NCI-H1694 (cell line): ENCODE measurements around the gene WWP2.
A peak's percentile ranks its signal among the peaks of the same experiment; 100 is the strongest.
"Not testable (repeated sequence)": the region's sequence is repeated elsewhere in the genome, so short reads cannot be mapped to it uniquely, and the experiment has no call there.

Experiments
- DNase-seq: peaks from one replicate; lab custom pipeline; 2025; lab: John Stamatoyannopoulos, UW

The WWP2 gene

GRCh38 chr16:69831212-69832123 lies 69.3 kb downstream of the WWP2 start:
- DNase-seq, result no peak

DNA sequence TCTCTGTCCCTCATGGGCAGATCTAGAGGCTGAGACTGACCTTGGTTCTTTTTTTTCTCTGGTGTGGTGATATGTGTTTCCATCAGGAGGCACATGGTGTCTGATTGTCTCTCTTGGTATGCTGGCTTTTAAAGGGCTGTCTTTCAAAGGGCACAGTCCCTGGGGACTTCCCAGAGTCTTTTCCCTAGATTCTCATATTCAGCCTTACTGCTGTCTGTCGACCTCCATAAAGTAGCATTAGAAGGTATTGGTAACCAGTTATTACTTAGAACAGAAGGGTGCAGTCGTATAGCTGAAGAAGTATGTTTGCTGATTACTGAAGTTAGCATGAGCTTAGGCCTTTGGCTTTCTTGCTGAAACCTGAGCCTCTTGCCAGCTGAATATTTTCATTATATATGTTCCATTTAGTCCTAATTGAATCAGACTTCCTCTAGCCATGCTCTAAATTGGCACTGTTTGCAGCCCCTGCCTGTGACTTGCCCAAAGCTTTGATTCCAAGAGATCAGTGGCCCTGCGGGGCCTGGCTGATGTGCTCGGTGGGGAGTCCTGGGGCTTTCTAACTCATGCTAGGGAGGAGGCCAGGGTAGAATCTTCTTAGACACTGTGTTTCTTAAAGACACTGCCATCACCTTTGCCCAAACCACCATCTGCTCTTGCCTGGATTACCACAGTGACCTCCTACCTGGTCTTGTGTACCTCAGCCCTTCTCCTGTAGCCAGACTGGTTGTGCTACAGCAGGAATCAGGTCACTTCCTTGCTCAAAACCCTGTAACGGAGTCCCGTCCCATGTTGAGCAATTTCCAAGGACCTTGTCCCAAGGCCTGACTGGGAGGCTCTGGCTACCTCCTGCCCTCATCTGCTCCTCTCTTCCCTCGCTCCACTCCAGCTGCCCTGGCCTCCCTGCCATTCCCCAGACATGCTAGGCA lies 71.5 kb downstream of the WWP2 start:
- no peak for DNase-seq

DNA sequence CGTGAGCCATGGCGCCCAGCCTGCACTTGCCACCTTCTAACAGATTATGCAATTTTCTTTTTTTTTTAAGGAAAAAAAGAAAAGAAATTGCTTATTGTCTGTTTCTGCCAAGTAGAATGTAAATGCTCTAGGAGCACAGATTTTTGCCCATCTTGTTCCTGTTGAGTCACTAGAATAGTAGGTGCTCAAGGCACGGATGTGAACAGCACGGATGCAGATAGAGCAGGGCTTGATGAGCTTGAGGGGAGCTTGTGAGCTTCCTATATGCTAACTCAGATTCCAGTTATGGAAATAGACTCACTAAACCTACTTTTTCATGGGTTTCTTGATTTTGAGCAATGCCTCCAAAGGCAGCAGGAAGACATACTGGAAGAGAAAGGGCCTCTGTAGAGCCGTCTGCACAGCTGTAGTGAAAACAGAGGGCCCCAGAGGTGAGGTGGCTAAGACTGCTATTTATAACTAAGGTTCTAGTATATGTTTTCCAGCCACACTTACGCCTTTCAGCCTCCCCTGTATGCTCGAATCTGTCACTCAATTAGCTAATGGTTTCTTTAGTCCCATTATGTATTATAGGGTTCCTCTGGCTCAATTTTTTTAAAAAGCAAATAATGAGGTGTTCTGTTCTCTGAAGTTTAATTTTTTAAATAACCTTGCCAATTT lies 72.8 kb downstream of the WWP2 start:
- no peak for DNase-seq

- no peak for DNase-seq
Observed at GRCh38 chr16:69836257-69836656, 74.1 kb downstream of the WWP2 start.

DNA sequence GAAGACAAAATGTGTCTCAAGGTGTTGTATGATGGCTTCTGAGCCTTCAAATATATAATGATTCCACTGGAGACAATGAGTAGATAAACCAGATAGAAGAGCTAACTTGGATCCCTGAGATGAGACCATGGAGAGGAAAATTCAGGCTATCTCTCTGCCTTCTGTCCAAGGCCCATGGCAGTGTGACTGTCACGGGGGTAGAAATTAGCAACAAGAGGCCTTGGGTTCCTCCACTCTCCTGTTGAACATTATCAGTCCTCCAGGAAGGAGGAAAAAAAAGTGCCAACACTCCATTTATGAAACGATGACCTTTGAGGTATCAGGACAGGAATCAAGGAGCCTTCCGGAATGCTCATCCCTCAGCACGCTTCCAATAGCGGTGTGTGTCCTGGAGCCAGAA lies 75.2 kb downstream of the WWP2 start:
- DNase-seq, result no peak

DNA sequence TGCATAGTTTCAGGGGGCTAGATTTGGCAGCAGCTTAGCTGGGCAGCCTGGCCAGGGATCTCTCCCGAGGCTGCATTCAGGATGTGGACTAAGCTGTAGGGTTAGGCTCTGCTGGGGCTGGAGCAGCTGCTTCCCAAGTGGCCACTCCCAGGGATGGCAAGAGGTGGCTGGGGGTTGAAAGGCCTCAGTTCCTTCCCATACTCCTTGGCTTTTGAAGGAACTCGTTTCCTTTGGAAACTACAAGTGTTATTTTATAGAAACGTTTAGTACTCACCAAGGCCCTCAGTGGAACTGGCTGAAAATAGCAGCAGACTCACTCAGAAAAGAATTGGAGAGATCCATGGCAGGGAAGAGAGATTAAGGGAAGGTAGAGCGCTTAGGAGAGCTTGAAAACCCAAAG lies 76.4 kb downstream of the WWP2 start:
- no peak for DNase-seq

GRCh38 chr16:69839240-69839688 lies 77.1 kb downstream of the WWP2 start:
- DNase-seq, result peak; percentile 12

DNA sequence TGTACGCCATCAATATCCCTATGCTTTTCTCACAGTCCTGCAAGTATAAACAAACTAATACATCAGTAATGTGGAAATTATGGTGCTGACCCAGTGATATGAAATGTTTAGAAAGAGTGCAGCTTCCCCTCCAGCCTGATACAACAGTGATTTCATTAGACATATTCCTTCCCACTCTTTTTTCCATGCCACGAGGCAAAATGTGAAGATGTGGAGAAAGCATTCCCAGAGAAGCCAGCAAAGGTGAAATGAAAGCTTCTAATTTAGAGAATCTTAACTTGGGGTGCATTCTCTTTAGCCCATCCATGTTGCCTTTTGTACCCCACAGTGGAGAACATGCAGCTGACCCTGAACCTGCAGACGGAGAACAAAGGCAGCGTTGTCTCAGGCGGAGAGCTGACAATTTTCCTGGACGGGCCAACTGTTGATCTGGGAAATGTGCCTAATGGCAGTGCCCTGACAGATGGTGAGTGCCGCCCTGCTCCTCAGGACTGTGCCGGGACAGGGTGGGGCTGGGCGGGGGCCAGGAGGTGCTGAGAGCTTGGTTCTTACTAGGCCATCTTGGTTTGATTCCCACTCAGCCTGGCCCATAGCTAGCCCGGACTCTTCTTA lies 77.8 kb downstream of the WWP2 start:
- DNase-seq, result peak; percentile 63

- no peak for DNase-seq
Observed at GRCh38 chr16:69840975-69841374, 78.8 kb downstream of the WWP2 start.

- no peak for DNase-seq
Observed at GRCh38 chr16:69844441-69844840, 82.3 kb downstream of the WWP2 start.

- no peak for DNase-seq
Observed at GRCh38 chr16:69845181-69845580, 83.0 kb downstream of the WWP2 start.

- no peak for DNase-seq
Observed at GRCh38 chr16:69847643-69848042, 85.5 kb downstream of the WWP2 start.

DNA sequence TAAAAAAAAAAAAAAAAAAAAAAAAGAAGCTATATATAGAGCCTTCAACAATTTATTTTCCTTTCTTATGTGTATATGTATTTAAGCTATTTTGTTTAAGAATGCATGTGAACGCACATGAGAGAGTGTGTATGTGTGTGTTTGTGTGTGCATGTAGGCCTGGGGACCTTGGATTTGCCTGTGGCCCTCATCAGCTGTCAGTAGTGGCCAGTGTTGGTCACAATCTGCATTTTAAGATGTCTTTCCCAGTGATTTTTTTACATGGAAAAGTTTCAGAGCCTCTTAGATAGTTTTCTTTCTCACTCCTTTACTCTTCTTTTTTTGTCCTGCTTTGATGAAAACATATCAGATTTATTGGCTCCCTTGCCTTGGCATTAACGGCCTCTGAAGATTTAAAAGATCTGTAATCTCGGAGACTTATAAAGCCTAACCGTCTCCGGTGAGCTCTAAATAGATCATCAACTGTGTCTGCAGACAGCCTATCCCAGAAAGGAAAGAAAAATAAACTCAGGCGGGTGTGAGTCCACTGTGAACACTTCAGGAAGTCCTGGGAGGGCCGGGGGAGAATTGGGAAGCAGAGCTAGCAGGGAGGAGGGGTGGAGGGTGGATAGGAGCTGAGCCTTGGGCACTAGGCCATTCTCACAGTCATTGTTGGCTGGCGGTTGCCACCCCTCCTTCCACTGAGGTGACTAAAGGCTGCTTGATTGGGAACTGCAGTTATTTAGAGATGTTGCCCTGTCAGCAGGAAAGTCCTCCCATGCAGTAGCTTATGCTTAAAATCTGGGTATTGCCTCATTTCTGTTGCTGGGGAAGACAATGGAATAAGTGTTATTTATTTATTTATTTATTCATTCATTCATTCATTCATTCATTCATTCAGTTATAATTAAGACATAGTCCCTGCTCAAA lies 86.8 kb downstream of the WWP2 start:
- no peak for DNase-seq

- no peak for DNase-seq
Observed at GRCh38 chr16:69851491-69852240, 89.5 kb downstream of the WWP2 start.

DNA sequence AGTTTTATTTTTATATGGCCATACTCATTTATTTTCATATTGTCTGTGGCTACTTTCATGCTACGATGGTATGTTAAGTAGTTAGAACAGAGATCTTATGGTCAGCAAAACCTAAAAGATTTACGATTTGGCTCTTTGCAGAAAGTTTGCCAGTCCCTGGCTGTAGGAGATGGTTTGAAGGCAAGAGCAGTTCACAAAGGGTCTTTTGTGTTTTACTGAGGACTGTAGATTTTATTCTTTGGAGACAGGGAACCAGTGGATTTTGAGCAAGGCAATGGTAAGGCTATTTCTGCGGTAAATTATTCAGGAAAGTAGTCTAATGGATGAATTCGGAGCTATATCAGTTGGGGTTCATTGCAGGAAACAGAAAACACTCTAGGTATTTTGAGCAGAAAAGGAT lies 90.7 kb downstream of the WWP2 start:
- no peak for DNase-seq

- no peak for DNase-seq
Observed at GRCh38 chr16:69853481-69853880, 91.3 kb downstream of the WWP2 start.

DNA sequence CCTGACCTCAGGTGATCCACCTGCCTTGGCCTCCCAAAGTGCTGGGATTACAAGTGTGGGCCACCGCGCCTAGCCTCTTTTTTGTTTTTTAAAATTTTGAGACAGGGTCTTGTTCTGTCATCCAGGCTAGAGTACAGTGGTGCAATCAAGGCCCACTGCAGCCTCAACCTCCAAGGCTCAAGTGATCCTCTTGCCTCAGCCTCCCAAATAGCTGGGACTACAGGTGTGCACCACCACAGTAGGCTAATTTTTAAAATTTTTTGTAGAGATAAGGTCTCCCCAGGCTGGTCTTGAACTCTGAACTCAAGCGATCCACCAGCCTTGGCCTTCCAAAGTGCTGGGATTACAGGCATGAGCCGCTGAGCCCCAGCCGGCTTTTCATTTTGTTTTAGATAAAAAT lies 92.6 kb downstream of the WWP2 start:
- DNase-seq, result not testable (repeated sequence)

- no peak for DNase-seq
Observed at GRCh38 chr16:69855592-69855991, 93.5 kb downstream of the WWP2 start.

DNA sequence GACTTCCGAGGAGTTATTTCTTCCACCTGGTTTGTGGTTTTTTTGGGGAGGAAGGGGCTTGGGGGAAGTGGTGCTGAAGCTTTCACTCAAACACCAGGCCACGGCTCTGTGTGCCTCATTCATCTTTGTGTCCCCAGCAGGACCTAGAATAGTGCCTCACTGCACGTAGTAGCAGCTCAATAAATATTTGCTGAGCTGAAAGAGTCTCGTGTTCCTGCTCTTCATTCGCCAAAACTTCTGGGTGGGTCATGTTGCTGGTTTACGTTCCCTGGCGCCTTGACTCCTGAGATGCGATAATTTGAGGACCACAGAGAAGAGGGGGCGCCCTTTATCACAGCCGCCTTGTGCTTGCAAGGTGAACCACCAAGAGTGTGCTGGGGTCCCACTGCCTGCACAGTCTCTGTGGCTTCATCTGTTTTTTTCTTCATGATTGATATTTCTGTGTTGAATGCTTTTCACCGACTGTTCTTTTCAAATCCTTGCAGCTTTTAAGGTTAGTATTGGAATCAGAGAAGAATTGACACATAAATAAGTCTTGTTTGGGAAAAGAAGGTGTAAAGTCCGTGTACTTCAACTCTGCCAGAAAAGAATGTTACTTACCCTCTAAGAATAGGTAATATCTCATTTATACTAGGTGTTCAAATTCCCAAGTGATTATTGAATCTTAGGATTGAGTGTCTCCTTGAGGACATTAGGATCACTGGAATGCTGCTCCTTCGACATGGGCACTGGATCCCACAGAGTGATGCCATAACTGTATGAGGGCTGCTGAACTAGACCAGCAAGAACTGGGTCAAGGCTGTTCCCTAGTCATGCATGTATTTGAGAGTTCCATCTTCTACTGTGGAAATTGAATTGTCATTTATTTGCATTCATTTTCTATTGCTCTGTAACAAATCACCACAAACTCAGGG lies 96.3 kb downstream of the WWP2 start:
- no peak for DNase-seq
